NOMO-1 (cell line): ENCODE data around the gene SGMS2.

ENCODE experiments used
- DNase-seq, 2 experiments: peaks; one replicate each; lab custom pipeline; 2025; ENCODE audit not compliant: unreplicated experiment in 2 of 2; lab: John Stamatoyannopoulos, UW

Gene SGMS2

GRCh38 chr4:107828315-107829090, 3.8 kb downstream of the SGMS2 start:
- DNase-seq: peak in 1 of 2 experiments; percentile 46

- DNase-seq: no peak
Observed at GRCh38 chr4:107831140-107831539, 6.4 kb downstream of the SGMS2 start.

- no peak for DNase-seq
Observed at GRCh38 chr4:107832275-107832807, 7.6 kb downstream of the SGMS2 start.

- DNase-seq: no peak
Observed at GRCh38 chr4:107834241-107834794, 9.6 kb downstream of the SGMS2 start.

- DNase-seq: no peak
Observed at GRCh38 chr4:107835406-107835805, 10.7 kb downstream of the SGMS2 start.

GRCh38 chr4:107837317-107837716, 12.6 kb downstream of the SGMS2 start:
- DNase-seq: peak; percentile 59 to 61

GRCh38 chr4:107837776-107838618, 13.3 kb downstream of the SGMS2 start:
- DNase-seq: peak; percentile 86 to 98

GRCh38 chr4:107838861-107839565, 14.3 kb downstream of the SGMS2 start:
- DNase-seq: peak; percentile 72 to 84

- DNase-seq: no peak
Observed at GRCh38 chr4:107843391-107843790, 18.7 kb downstream of the SGMS2 start.

- DNase-seq: no peak
Observed at GRCh38 chr4:107845681-107846080, 20.9 kb downstream of the SGMS2 start.

GRCh38 chr4:107850438-107850837, 25.7 kb downstream of the SGMS2 start:
- DNase-seq: no peak

- peak; percentile 19 to 52 for DNase-seq
Observed at GRCh38 chr4:107853444-107854355, 29.0 kb downstream of the SGMS2 start.

GRCh38 chr4:107854356-107855022, 29.8 kb downstream of the SGMS2 start:
- no peak for DNase-seq

GRCh38 chr4:107855723-107856122, 31.0 kb downstream of the SGMS2 start:
- DNase-seq: no peak

- DNase-seq: no peak
Observed at GRCh38 chr4:107856901-107857300, 32.2 kb downstream of the SGMS2 start.

GRCh38 chr4:107857741-107858140, 33.0 kb downstream of the SGMS2 start:
- no peak for DNase-seq

- DNase-seq: no peak
Observed at GRCh38 chr4:107858158-107858742, 33.5 kb downstream of the SGMS2 start.

- DNase-seq: no peak
Observed at GRCh38 chr4:107862658-107863057, 37.9 kb downstream of the SGMS2 start.

- DNase-seq: no peak
Observed at GRCh38 chr4:107863416-107863815, 38.7 kb downstream of the SGMS2 start.
